HepG2 (cell line): ENCODE data around the gene ABCC1. TPM values are rescaled to one million over a fixed set of nuclear protein-coding genes. Genes with fewer than 3 reads are reported as not detected.

Source experiments
- ATF1 ChIP-seq: IDR thresholded peaks from 2 replicates; pipeline ENCODE4 v1.6.1; 2016; ENCODE audit warnings: mild to moderate bottlenecking, control low read depth
- GRHL1 ChIP-seq: sonication (generic); formaldehyde crosslinking; conservative IDR thresholded peaks from 2 replicates; pipeline ENCODE4 v1.8.0; 2022; ENCODE audit warnings: missing genetic modification reagents
- HIC2 ChIP-seq: sonication (generic); formaldehyde crosslinking; IDR thresholded peaks from 2 replicates; pipeline ENCODE4 v1.9.0; 2022; ENCODE audit warnings: low read depth, missing genetic modification reagents
- IRF9 ChIP-seq: sonication (generic); formaldehyde crosslinking; IDR thresholded peaks from 2 replicates; pipeline ENCODE4 v1.8.0; 2022; ENCODE audit warnings: missing genetic modification reagents, mild to moderate bottlenecking, borderline replicate concordance
- MAF1 ChIP-seq: sonication (generic); formaldehyde crosslinking; IDR thresholded peaks from 2 replicates; pipeline ENCODE4 v1.5.0; 2020; ENCODE audit warnings: missing genetic modification reagents, borderline replicate concordance
- MAZ ChIP-seq, 2 experiments: sonication (generic) in 1 of 2; formaldehyde crosslinking in 1 of 2; IDR thresholded peaks; 2 replicates each; pipeline versions ENCODE4 v1.5.0 to v1.6.1; 2012 to 2020; ENCODE audit warnings: low read depth in 2 of 2, mild to moderate bottlenecking in 2 of 2, borderline replicate concordance in 1 of 2, improper control_type of control experiment in 1 of 2, low read length in 1 of 2, missing genetic modification reagents in 1 of 2, moderate library complexity in 1 of 2
- MEF2D ChIP-seq: sonication (generic); formaldehyde crosslinking; IDR thresholded peaks from 2 replicates; pipeline ENCODE4 v1.5.1; 2020; ENCODE audit warnings: mild to moderate bottlenecking, missing genetic modification reagents
- NFE2L2 ChIP-seq: fragments of 150-350 bp; IDR thresholded peaks from 2 replicates; pipeline ENCODE4 v1.6.1; 2014; ENCODE audit warnings: low read length
- NRL ChIP-seq: sonication (generic); formaldehyde crosslinking; IDR thresholded peaks from 2 replicates; pipeline ENCODE4 v1.5.0; 2020; ENCODE audit warnings: missing genetic modification reagents, mild to moderate bottlenecking, moderate library complexity, borderline replicate concordance
- TBX3 ChIP-seq: fragments of 450-650 bp; IDR thresholded peaks from 2 replicates; pipeline ENCODE4 v1.6.1; 2017; ENCODE audit warnings: antibody characterized with exemption, mild to moderate bottlenecking, inconsistent platforms, borderline replicate concordance
- TERF1 ChIP-seq: sonication (generic); formaldehyde crosslinking; IDR thresholded peaks from 2 replicates; pipeline ENCODE4 v1.8.0; 2022; ENCODE audit warnings: mild to moderate bottlenecking, missing genetic modification reagents, moderate library complexity
- XBP1 ChIP-seq: sonication (generic); formaldehyde crosslinking; IDR thresholded peaks from 2 replicates; pipeline ENCODE4 v1.5.0; 2020; ENCODE audit warnings: missing genetic modification reagents
- ZBTB42 ChIP-seq: sonication (generic); formaldehyde crosslinking; IDR thresholded peaks from 2 replicates; pipeline ENCODE4 v1.5.0; 2020; ENCODE audit warnings: mild to moderate bottlenecking, missing genetic modification reagents
- ZNF24 ChIP-seq: fragments of 450-650 bp; IDR thresholded peaks from 2 replicates; pipeline ENCODE4 v1.6.1; 2017; ENCODE audit warnings: antibody characterized with exemption, mild to moderate bottlenecking
- ZNF281 ChIP-seq: sonication (generic); formaldehyde crosslinking; IDR thresholded peaks from 2 replicates; pipeline ENCODE4 v1.4.0; 2020; ENCODE audit warnings: missing genetic modification reagents, borderline replicate concordance
- ZNF484 ChIP-seq: sonication (generic); formaldehyde crosslinking; IDR thresholded peaks from 2 replicates; pipeline ENCODE4 v1.5.1; 2020; ENCODE audit warnings: mild to moderate bottlenecking, low read depth, missing genetic modification reagents, borderline replicate concordance
- ZNF607 ChIP-seq: sonication (generic); formaldehyde crosslinking; IDR thresholded peaks from 2 replicates; pipeline ENCODE4 v1.5.1; 2020; ENCODE audit warnings: missing genetic modification reagents, mild to moderate bottlenecking, borderline replicate concordance
- ZNF775 ChIP-seq: sonication (generic); formaldehyde crosslinking; IDR thresholded peaks from 2 replicates; pipeline ENCODE4 v1.4.0; 2020; ENCODE audit warnings: missing genetic modification reagents, mild to moderate bottlenecking, moderate library complexity, borderline replicate concordance
- polyA plus RNA-seq, 8 experiments: library from polyadenylated mRNA; depleted of rRNA in 3 of 8; stranded (reverse) in 7 of 8; unstranded in 1 of 8; fragments of >200 nt; fragmentation: Illumina TruSeq in 4 of 8; extraction: Trizol in 4 of 8; gene quantifications; 2 replicates each; pipeline versions ENCODE4 v1.2.1 to v1.2.3, GENCODE V29; 2011 to 2016; ENCODE audit warnings: low read depth in 4 of 8, missing spikeins in 1 of 8, mixed read lengths in 1 of 8; ENCODE audit not compliant: insufficient read depth in 1 of 8
- total RNA-seq, 5 experiments: library from RNA; depleted of rRNA; stranded (reverse); fragments of >200 nt; fragmentation: Illumina TruSeq; extraction: Trizol; gene quantifications; 2 replicates each; pipeline ENCODE4 v1.2.3, GENCODE V29; 2016; ENCODE audit warnings: low read depth in 1 of 5

Gene ABCC1
- total and polyA plus RNA-seq, 2 of the 13 experiments (the other 11 are each of a cell fraction or from before 2014, with no cell fraction given): 13.0 to 30.6 TPM

- TF ChIP-seq ZBTB42: 0 out of 2 replicates have a peak, but pooled peaks have one; percentile 36
- no peak for TF ChIP-seq ATF1
- TF ChIP-seq MEF2D (CRISPR knock-in tag): no peak; the same call in 1 of the 2 replicates
- no peak for TF ChIP-seq TERF1
- no peak for TF ChIP-seq TBX3
- no peak for TF ChIP-seq MAZ (IDR thresholded peaks at IDR 0.05; ENCODE audit: borderline replicate concordance, low read depth, low read length)
- peak; percentile 34; the same call in 1 of the 2 replicates for TF ChIP-seq MAZ (CRISPR knock-in tag; IDR thresholded peaks at IDR 0.05; ENCODE audit: low read depth)
- TF ChIP-seq ZNF607 (CRISPR knock-in tag): no peak
- no peak for TF ChIP-seq NRL
- no peak; the same call in 1 of the 2 replicates for TF ChIP-seq HIC2 (CRISPR knock-in tag)
- no peak for TF ChIP-seq ZNF24
- no peak for TF ChIP-seq ZNF484
- no peak for TF ChIP-seq IRF9 (CRISPR knock-in tag)
- TF ChIP-seq XBP1 (CRISPR knock-in tag): no peak
- no peak for TF ChIP-seq GRHL1 (CRISPR knock-in tag)
- TF ChIP-seq NFE2L2: no peak
- TF ChIP-seq ZNF775 (CRISPR knock-in tag): no peak
- no peak for TF ChIP-seq MAF1
- no peak for TF ChIP-seq ZNF281 (CRISPR knock-in tag)
Measured at GRCh38 chr16:15949210-15950160, at the start of gene ABCC1 (continued).
